HFFc6 (cell line): ENCODE results near the gene DTNB. TPM values are rescaled to one million over a fixed set of nuclear protein-coding genes. Genes with fewer than 3 reads are reported as not detected.

Experiments used
- DNase-seq: peaks from one replicate; pipeline ENCODE4 v3.0.0-alpha.2; 2018
- H3K27ac Mint-ChIP-seq: 2 replicates; pipeline ENCODE4 v1.8.0; 2020; ENCODE audit warnings: mild to moderate bottlenecking, mixed read lengths
- H3K27me3 Mint-ChIP-seq: 2 replicates; pipeline ENCODE4 v1.8.0; 2021; ENCODE audit warnings: mild to moderate bottlenecking, moderate library complexity, mixed read lengths; ENCODE audit not compliant: insufficient read depth
- H3K36me3 Mint-ChIP-seq: 2 replicates; pipeline ENCODE4 v1.8.0; 2021; ENCODE audit warnings: low read depth, mixed read lengths
- H3K4me1 Mint-ChIP-seq: 2 replicates; pipeline ENCODE4 v1.8.0; 2020; ENCODE audit warnings: low read depth, mixed read lengths
- H3K4me3 Mint-ChIP-seq: 2 replicates; pipeline ENCODE4 v1.8.0; 2020; ENCODE audit warnings: mild to moderate bottlenecking, moderate library complexity, mixed read lengths
- H3K9me3 Mint-ChIP-seq: 2 replicates; pipeline ENCODE4 v1.8.0; 2020; ENCODE audit warnings: mild to moderate bottlenecking, mixed read lengths
- CTCF ChIP-seq: fragments of 200-600 bp; sonication (generic); IDR thresholded peaks from 2 replicates; pipeline ENCODE4 v1.5.0; 2021; ENCODE audit warnings: antibody characterized with exemption, mild to moderate bottlenecking
- total RNA-seq, 6 experiments: library from RNA; stranded (reverse); fragmentation: NEBNext Ultra II Directional; extraction: Animal tissue kit (Norgen Biotek cat#: 25700); gene quantifications; 2 replicates in 1 of 6; 3 replicates in 5 of 6; pipeline ENCODE4 v1.2.3, GENCODE V29; 2021

DTNB gene
- total RNA-seq, 6 experiments from 2014 or later: 4.2 to 6.2 (median 4.7) TPM

GRCh38 chr2:25497918-25498407 is 175.4 kb downstream of the DTNB start:
- Mint-ChIP-seq H3K36me3 (no peaks in the 10 kb centered on the region), H3K4me3 (no peak overlapping the region), H3K27ac (no peak overlapping the region), H3K4me1 (no peaks in the 10 kb centered on the region), H3K27me3 (peaks cover 3% of the 10 kb centered on the region), H3K9me3 (no peaks in the 10 kb centered on the region)
- no peak for DNase-seq
- TF ChIP-seq CTCF: no peak

- no peak overlapping the region for H3K27ac Mint-ChIP-seq
- peaks cover 3% of the 10 kb centered on the region for H3K4me1 Mint-ChIP-seq
- no peak for TF ChIP-seq CTCF
- no peak for DNase-seq
- no peak overlapping the region for H3K4me3 Mint-ChIP-seq
- no peaks in the 10 kb centered on the region for H3K36me3 Mint-ChIP-seq
- H3K9me3 Mint-ChIP-seq: no peaks in the 10 kb centered on the region
- H3K27me3 Mint-ChIP-seq: peaks cover 3% of the 10 kb centered on the region
Observed at GRCh38 chr2:25497229-25497917, 176.0 kb downstream of the DTNB start.

- peaks cover 13% of the 10 kb centered on the region for H3K4me1 Mint-ChIP-seq
- H3K27me3 Mint-ChIP-seq: no peaks in the 10 kb centered on the region; the same call in 1 of the 2 replicates
- H3K4me3 Mint-ChIP-seq: no peak overlapping the region
- H3K36me3 Mint-ChIP-seq: no peaks in the 10 kb centered on the region
- no peaks in the 10 kb centered on the region for H3K9me3 Mint-ChIP-seq
- no peak overlapping the region for H3K27ac Mint-ChIP-seq
- DNase-seq: no peak
- no peak for TF ChIP-seq CTCF
Observed at GRCh38 chr2:25494616-25495015, 178.8 kb downstream of the DTNB start.

GRCh38 chr2:25493207-25493606 is 180.2 kb downstream of the DTNB start:
- H3K4me3 Mint-ChIP-seq: no peak overlapping the region
- no peaks in the 10 kb centered on the region for H3K9me3 Mint-ChIP-seq
- no peak for TF ChIP-seq CTCF
- H3K4me1 Mint-ChIP-seq: peaks cover 13% of the 10 kb centered on the region
- no peaks in the 10 kb centered on the region for H3K36me3 Mint-ChIP-seq
- no peaks in the 10 kb centered on the region; the same call in 1 of the 2 replicates for H3K27me3 Mint-ChIP-seq
- no peak overlapping the region for H3K27ac Mint-ChIP-seq
- no peak for DNase-seq

GRCh38 chr2:25492726-25493125 is 180.7 kb downstream of the DTNB start:
- DNase-seq: no peak
- Mint-ChIP-seq H3K4me1 (peaks cover 13% of the 10 kb centered on the region), H3K36me3 (no peaks in the 10 kb centered on the region), H3K9me3 (no peaks in the 10 kb centered on the region), H3K27me3 (no peaks in the 10 kb centered on the region; the same call in 1 of the 2 replicates), H3K4me3 (no peak overlapping the region), H3K27ac (no peak overlapping the region)
- TF ChIP-seq CTCF: no peak
